K562 (cell line): ENCODE results near the gene CACNA2D3.

ENCODE experiments used
- CBX5 ChIP-seq: IDR thresholded peaks from 2 replicates; pipeline ENCODE4 v1.6.1; 2014; ENCODE audit warnings: low read depth, borderline replicate concordance
- EP300 ChIP-seq: IDR thresholded peaks from 2 replicates; pipeline ENCODE4 v1.6.1; 2012; ENCODE audit warnings: low read length, improper control_type of control experiment
- POLR2AphosphoS5 ChIP-seq: IDR thresholded peaks from 2 replicates; pipeline ENCODE4 v1.6.1; 2011; ENCODE audit warnings: mild to moderate bottlenecking, low read depth, low read length, moderate library complexity; ENCODE audit not compliant: control insufficient read depth, insufficient read depth
- RAD21 ChIP-seq, 2 experiments: fragments of 250-450 bp in 1 of 2; fragments of 450-650 bp in 1 of 2; sonication (Bioruptor Pico) in 1 of 2; formaldehyde crosslinking in 1 of 2; IDR thresholded peaks in 1 of 2; conservative IDR thresholded peaks in 1 of 2; 2 replicates each; pipeline versions ENCODE4 v1.4.0 to v1.8.0; 2020 to 2022; ENCODE audit warnings: mild to moderate bottlenecking in 2 of 2, moderate library complexity in 1 of 2
- ZBTB7A ChIP-seq: IDR thresholded peaks from 2 replicates; pipeline ENCODE4 v1.6.1; 2011; ENCODE audit warnings: low read depth, mild to moderate bottlenecking, low read length, moderate library complexity, borderline replicate concordance; ENCODE audit not compliant: control insufficient read depth
- ZFX ChIP-seq: sonication (generic); formaldehyde crosslinking; IDR thresholded peaks from 2 replicates; pipeline ENCODE4 v1.8.0; 2022; ENCODE audit warnings: mild to moderate bottlenecking, missing genetic modification reagents, moderate library complexity
- ZNF174 ChIP-seq: fragments of 250-450 bp; sonication (Bioruptor Pico); IDR thresholded peaks from 2 replicates; pipeline ENCODE4 v1.4.0; 2020; ENCODE audit warnings: mild to moderate bottlenecking
- ZNF217 ChIP-seq: sonication (generic); formaldehyde crosslinking; IDR thresholded peaks from 2 replicates; pipeline ENCODE4 v1.8.0; 2022; ENCODE audit warnings: mild to moderate bottlenecking, missing genetic modification reagents
- ZNF274 ChIP-seq: IDR thresholded peaks from 2 replicates; pipeline ENCODE4 v1.6.1; 2011; ENCODE audit warnings: low read depth, mild to moderate bottlenecking, low read length, moderate library complexity, borderline replicate concordance
- ZNF311 ChIP-seq: fragments of 250-450 bp; sonication (Bioruptor Pico); IDR thresholded peaks from 2 replicates; pipeline ENCODE4 v1.4.0; 2020; ENCODE audit warnings: mild to moderate bottlenecking, moderate library complexity
- TF ChIP-seq, protein P1 (sequence below), 3 experiments: IDR thresholded peaks in 2 of 3; conservative IDR thresholded peaks in 1 of 3; 2 replicates each; pipeline ENCODE4 v1.5.1; 2011 to 2012; ENCODE audit warnings: low read length in 3 of 3, mild to moderate bottlenecking in 3 of 3, control low read depth in 2 of 3, improper control_type of control experiment in 1 of 3, inconsistent platforms in 1 of 3, low read depth in 1 of 3, mixed read lengths in 1 of 3, moderate library complexity in 1 of 3; ENCODE audit not compliant: insufficient read depth in 2 of 3
- TF ChIP-seq, protein P2 (sequence below): IDR thresholded peaks from 3 replicates; pipeline ENCODE4 v1.6.1; 2011; ENCODE audit warnings: borderline replicate concordance, mild to moderate bottlenecking; ENCODE audit not compliant: insufficient read length, insufficient read depth
- TF ChIP-seq, protein P3 (sequence below): fragments of 450-650 bp; formaldehyde crosslinking; IDR thresholded peaks from 2 replicates; pipeline ENCODE4 v1.4.0; 2022; ENCODE audit warnings: mild to moderate bottlenecking, moderate library complexity

DNA sequence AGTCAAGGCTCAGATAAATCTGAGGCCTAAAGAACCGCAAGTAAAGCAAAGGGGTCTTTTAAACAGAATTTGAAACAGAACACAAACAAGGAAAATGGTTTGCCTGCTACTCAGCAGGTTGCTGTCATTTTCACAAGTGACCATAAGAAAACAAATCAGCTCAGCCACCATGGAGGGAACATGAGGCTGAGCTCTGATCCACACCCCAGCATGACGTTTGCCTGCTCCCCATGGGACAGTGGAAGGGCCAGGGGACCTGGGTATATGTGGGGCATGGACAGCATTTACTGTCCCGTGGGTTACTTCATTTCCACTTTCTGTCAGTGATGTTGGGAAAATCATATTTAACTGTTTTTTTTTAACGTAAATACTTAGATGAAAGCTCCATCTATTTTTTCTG lies 434.3 kb downstream of the CACNA2D3 start:
- TF ChIP-seq, protein P1, sequence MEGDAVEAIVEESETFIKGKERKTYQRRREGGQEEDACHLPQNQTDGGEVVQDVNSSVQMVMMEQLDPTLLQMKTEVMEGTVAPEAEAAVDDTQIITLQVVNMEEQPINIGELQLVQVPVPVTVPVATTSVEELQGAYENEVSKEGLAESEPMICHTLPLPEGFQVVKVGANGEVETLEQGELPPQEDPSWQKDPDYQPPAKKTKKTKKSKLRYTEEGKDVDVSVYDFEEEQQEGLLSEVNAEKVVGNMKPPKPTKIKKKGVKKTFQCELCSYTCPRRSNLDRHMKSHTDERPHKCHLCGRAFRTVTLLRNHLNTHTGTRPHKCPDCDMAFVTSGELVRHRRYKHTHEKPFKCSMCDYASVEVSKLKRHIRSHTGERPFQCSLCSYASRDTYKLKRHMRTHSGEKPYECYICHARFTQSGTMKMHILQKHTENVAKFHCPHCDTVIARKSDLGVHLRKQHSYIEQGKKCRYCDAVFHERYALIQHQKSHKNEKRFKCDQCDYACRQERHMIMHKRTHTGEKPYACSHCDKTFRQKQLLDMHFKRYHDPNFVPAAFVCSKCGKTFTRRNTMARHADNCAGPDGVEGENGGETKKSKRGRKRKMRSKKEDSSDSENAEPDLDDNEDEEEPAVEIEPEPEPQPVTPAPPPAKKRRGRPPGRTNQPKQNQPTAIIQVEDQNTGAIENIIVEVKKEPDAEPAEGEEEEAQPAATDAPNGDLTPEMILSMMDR (IDR thresholded peaks at IDR 0.05 in 2 of 3, conservative IDR thresholded peaks at IDR 0.05 in 1 of 3; ENCODE audit: insufficient read depth in 2 of 3, low read depth in 1 of 3, low read length in 3 of 3): no peak
- no peak for TF ChIP-seq ZNF311 (CRISPR knock-in tag)
- TF ChIP-seq, protein P2, sequence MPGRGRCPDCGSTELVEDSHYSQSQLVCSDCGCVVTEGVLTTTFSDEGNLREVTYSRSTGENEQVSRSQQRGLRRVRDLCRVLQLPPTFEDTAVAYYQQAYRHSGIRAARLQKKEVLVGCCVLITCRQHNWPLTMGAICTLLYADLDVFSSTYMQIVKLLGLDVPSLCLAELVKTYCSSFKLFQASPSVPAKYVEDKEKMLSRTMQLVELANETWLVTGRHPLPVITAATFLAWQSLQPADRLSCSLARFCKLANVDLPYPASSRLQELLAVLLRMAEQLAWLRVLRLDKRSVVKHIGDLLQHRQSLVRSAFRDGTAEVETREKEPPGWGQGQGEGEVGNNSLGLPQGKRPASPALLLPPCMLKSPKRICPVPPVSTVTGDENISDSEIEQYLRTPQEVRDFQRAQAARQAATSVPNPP: no peak
- no peak for TF ChIP-seq ZNF174 (CRISPR knock-in tag)
- TF ChIP-seq EP300: no peak
- TF ChIP-seq ZBTB7A: no peak
- no peak for TF ChIP-seq RAD21 (CRISPR knock-in tag; conservative IDR thresholded peaks at IDR 0.05 in 1 of 2, IDR thresholded peaks at IDR 0.05 in 1 of 2)
- no peak for TF ChIP-seq ZNF274
- no peak for TF ChIP-seq ZNF217 (CRISPR knock-in tag)
- TF ChIP-seq, protein P3, sequence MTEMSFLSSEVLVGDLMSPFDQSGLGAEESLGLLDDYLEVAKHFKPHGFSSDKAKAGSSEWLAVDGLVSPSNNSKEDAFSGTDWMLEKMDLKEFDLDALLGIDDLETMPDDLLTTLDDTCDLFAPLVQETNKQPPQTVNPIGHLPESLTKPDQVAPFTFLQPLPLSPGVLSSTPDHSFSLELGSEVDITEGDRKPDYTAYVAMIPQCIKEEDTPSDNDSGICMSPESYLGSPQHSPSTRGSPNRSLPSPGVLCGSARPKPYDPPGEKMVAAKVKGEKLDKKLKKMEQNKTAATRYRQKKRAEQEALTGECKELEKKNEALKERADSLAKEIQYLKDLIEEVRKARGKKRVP: no peak
- no peak for TF ChIP-seq POLR2AphosphoS5
- no peak for TF ChIP-seq ZFX (CRISPR knock-in tag)
- no peak for TF ChIP-seq CBX5
